Glomerular endothelial cell (primary cell): ENCODE results near the gene TOGARAM2. TPM values are rescaled to one million over a fixed set of nuclear protein-coding genes. Genes with fewer than 3 reads are reported as not detected.

Experiments
- DNase-seq: peaks from one replicate; pipeline ENCODE4 v3.0.0-alpha.2; 2011; ENCODE audit warnings: low read depth, low spot score; ENCODE audit errors: extremely low read depth
- total RNA-seq: library from RNA; depleted of rRNA; stranded (reverse); fragments of >200 nt; gene quantifications from 2 replicates; pipeline ENCODE4 v1.2.3, GENCODE V29; 2015

TOGARAM2 gene
- total RNA-seq, 1 donor from 2014 or later, result not detected

DNA sequence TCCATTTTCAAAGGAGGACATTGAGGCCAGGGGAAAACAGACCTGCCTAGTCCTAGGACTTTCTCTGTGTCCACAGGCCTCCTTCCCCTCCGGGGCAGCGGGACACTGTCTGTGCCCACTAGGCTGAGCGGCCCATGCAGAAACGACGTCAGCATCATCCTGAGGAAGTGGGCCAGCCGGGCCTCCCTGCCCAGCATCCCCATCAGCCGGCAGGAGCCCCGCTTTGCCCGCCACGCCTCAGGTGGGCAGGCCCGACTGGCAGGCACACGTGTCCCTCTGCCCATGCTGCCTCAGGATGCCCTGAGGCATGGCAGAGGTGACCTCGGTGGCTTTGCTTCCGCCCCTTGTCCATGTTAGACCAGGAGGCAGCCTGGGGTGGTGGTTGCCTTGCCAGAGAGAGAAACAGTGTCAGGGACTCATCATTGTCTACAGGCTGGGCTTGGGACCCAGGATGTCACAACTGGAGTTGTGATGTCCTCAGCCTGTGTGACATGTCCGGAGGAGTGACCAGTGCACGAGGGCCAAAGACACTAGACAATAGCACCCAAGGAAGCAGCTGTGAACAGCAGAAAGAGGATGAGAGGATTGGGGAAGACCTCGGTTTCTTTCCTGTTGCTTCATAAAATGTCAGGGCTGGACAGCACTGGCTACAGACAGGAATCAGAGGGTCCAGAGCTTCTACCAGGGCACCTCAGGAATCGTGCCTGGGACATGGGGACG is 36.8 kb downstream of the TOGARAM2 start:
- no peak for DNase-seq

GRCh38 chr2:29021886-29022285 is 40.8 kb downstream of the TOGARAM2 start:
- no peak for DNase-seq

- DNase-seq, result no peak
Measured at GRCh38 chr2:29022679-29023078, 41.6 kb downstream of the TOGARAM2 start.

DNA sequence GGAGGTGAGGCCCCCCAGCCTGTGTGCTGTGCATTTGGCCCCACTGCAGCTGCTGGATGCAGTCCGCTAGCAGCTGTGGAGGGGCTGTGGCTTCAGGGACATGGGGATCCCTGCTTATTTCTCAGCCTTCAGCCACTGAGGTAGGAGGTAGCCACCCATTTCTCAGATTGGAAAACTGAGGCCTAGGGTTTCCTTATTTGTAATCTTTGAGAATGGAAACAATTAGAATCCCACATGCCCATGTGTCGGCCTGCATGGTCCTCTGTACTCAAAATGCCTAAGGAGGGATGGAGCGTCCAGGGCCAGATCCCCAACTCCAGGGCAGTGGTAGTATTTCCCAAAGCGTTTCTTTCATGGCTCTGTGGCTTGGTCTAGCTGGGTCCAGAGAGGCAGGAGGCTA is 42.1 kb downstream of the TOGARAM2 start:
- no peak for DNase-seq

GRCh38 chr2:29024882-29025430 is 43.9 kb downstream of the TOGARAM2 start:
- DNase-seq, result no peak

GRCh38 chr2:29025711-29026110 is 44.6 kb downstream of the TOGARAM2 start:
- DNase-seq, result no peak

- DNase-seq, result no peak
Measured at GRCh38 chr2:29031046-29031445, 49.9 kb downstream of the TOGARAM2 start.

GRCh38 chr2:29032189-29032588 is 51.1 kb downstream of the TOGARAM2 start:
- DNase-seq, result no peak

GRCh38 chr2:29033172-29033571 is 52.1 kb downstream of the TOGARAM2 start:
- DNase-seq, result no peak

DNA sequence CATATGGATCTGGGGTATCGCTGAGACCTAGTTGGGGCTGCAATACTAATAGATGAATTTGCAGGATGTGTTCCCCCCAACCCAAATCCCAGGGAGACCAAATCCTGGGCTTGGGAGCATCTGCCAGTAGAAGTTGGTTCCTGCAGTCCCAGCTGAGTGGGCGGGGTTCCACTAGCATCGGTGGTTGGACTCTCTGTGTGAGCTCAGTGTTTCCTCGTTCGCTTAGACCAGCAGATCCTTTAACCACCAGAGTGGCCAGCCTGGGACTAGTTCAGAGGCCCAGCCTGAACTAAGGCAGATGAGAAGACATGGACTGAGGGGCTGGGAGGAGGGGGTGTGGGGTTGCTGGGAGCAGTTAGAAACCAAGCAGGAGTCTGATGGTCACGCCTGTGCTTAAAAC is 52.6 kb downstream of the TOGARAM2 start:
- no peak for DNase-seq

GRCh38 chr2:29035016-29035745 is 54.1 kb downstream of the TOGARAM2 start:
- no peak for DNase-seq

- no peak for DNase-seq
Measured at GRCh38 chr2:29039718-29040480, 58.8 kb downstream of the TOGARAM2 start.

DNA sequence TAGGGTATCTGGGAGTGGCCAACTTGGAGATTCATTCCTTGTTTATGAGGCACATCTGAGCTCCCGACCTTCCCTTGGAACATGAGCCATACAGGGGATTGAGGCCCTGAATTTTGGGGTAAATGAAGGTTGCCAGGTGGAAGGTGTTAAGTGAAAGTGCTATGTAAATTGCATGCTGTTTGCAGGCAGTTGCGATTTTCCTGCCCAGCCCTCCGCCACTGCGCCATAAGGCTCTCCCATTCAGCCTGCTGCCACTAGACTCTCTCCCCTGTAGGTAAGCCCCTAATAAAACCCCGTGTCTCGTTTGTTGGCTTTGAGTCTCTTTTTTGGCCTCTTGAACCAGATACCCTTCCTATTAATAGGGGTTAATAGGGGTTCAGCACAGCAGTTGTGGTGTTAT is 59.5 kb downstream of the TOGARAM2 start:
- no peak for DNase-seq

GRCh38 chr2:29041161-29041660 is 60.1 kb downstream of the TOGARAM2 start:
- no peak for DNase-seq

- no peak for DNase-seq
Measured at GRCh38 chr2:29042561-29043075, 61.5 kb downstream of the TOGARAM2 start.

- DNase-seq, result no peak
Measured at GRCh38 chr2:29044459-29044858, 63.4 kb downstream of the TOGARAM2 start.

GRCh38 chr2:29046321-29046720 is 65.2 kb downstream of the TOGARAM2 start:
- no peak for DNase-seq

GRCh38 chr2:29047083-29047845 is 66.2 kb downstream of the TOGARAM2 start:
- no peak for DNase-seq

- no peak for DNase-seq
Measured at GRCh38 chr2:29050591-29050990, 69.5 kb downstream of the TOGARAM2 start.

GRCh38 chr2:29051730-29052129 is 70.6 kb downstream of the TOGARAM2 start:
- DNase-seq, result no peak
